CD4-positive, alpha-beta T cell treated with Interleukin-21 for 1 hour (primary cell): ENCODE data around the gene TMEM181.
"Not testable (repeated sequence)": the region's sequence is repeated elsewhere in the genome, so short reads cannot be mapped to it uniquely, and the experiment has no call there.

ENCODE experiments used
- DNase-seq: peaks from one replicate; pipeline ENCODE4 v3.0.0-alpha.2; 2020

The TMEM181 gene

DNA sequence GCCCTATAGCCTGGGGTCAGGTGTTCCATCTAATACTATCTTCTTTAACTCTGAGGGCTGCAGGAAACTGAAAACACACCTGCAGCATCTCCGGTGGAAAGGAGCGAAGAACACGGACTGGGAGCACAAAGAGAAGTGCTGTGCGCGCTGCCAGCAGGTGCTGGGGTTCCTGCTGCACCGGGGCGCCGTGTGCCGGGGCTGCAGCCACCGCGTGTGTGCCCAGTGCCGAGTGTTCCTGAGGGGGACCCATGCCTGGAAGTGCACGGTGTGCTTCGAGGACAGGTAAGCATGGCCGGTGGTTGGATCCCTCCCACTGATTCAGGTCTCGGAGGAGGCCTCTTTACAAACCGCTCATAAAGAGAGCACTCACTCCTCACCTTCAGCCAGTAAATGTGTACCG, 105.4 kb downstream of the TMEM181 start:
- DNase-seq = no peak

GRCh38 chr6:158666628-158667359, 106.9 kb downstream of the TMEM181 start:
- no peak for DNase-seq

DNA sequence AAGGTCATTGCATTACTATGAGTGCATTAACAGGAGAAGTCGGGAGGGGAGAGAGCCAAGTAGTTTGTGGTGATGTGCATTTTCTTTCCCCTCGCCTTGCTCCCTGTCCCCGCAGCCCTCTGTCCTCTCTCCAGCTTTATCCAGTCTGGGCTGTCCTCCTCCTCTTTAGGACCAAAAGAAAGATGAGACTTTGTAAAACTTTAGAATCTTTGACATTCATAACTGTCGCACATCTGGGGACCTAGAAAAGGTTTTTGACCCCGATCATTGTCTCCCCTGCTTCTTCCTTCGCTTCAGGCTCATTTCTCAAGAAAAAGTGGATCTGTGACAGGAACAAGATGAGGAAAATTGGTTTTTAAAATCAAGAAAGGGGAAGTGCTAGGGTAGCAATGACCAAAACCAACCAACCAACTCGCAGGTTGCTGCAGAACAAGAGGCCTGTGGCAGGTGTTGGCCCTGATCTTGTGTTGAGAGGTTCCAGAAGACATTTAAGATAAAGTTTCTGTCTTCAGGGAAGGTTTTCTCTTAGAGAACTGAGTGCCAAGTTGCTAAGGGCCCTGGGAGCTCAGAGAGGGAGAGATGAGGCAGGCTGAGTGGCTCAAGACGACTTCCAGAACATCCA, 107.6 kb downstream of the TMEM181 start:
- no peak for DNase-seq

DNA sequence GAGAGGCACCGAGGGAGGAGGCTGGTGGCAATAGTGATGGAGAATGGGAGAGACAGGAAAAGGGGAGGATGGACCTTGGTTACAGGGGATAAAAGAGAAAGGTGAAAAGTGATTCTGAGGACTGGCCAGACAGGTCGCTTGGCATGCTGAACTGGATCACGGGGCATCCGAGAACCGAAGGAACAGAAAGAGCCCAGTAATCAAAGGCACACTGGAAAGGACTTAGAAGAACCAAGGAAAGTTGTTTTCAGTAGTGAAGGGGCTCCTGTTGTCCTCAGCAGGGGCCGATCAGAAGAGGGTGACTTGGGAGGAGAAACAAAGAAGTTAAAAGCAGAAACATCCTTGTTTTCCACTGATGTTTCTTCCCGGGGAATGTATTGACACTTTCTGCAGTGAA, 108.8 kb downstream of the TMEM181 start:
- DNase-seq = no peak

DNA sequence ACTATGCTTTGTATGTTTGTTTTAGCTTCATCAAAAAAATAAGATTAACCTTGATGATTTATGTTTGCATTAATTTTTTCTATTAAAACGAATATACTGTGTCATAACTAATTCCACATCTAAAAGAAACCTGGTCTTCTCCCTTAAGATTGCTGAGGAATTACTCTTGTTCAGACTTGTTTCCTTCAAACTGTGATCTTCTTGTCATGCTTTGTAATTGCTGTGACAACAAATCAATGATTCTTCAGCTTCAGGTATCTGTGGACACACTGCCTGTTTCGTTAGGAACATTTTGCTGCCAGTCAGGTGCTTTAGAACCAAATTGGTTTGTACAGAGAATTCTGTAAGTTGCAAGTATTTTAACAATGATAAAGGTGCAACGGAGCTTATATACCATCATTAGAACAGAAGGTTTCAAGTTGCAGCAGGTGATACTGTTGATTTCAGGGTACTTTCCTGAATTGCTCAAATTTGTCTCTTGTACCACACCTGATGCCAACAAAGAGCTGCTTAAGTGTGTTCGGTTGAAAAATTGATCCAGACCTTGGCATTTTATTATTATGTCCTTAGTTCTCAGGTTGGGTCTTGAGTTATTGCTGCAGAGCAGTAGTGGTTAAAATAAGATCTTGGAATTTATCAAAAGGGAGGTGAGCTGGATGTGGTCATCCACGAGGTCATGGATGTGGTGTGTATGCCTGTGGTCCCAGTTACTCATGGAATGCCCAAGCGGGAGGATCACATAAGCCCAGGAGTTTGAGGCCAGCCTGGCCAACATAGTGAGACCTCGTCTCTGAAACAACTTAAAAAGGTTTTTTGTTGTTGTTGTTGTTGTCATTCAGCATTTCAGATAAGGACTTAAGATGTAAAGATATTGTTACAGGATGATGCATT, 109.5 kb downstream of the TMEM181 start:
- DNase-seq = no peak

GRCh38 chr6:158672119-158672518, 112.2 kb downstream of the TMEM181 start:
- DNase-seq = not testable (repeated sequence)

DNA sequence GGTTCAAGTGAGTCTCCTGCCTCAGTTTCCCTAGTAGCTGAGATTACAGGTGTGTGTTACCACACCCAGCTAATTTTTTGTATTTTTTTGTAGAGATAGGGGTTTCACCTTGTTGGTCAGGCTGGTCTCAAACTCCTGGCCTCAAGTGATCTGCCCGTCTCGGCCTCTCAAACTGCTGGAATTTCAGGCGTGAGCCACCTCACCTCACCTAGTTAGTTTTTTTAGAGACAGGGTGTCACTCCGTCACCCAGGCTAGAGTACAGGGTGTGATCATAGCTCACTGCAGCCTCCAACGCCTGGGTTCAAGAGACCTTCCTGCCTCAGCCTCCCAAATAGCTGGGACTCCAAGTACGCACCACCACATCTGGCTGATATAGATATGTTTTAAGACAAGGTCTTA, 112.8 kb downstream of the TMEM181 start:
- DNase-seq = no peak

DNA sequence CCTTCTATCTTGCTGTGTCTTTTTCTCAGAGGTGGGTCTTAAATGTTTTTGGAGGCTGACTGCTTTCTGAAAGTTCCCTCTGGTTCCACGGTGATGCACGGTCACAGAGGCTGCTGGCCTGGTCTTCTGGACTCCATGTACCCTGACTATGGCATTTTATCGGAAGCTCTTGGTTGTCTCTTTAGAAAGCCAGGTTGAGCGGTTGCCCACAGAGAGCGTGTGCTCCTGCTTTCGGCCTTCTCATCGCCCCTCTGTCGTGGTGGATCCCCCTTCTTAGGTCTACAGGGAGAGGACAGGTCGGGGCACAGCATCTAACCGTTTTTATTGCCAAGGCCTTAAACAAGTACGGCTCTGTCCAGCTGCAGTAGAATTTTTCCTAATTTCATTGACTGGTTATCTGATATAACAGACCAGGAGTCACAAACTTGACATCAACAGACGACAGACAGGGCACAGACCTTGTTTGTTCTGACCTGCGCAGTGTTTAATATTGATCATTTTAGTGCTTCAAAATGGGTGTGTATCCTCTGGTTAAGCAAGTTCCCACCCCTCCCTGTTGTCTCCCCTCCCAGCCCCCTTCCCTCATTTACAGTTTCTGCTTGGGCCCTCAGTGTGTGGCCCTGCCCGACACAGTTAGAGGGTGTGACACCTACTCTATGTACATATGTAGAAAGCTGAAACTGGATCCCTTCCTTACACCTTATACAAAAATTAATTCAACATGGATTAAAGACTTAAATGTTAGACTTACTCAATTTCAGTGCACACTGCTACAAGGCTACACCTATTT, 114.6 kb downstream of the TMEM181 start:
- DNase-seq = no peak

DNA sequence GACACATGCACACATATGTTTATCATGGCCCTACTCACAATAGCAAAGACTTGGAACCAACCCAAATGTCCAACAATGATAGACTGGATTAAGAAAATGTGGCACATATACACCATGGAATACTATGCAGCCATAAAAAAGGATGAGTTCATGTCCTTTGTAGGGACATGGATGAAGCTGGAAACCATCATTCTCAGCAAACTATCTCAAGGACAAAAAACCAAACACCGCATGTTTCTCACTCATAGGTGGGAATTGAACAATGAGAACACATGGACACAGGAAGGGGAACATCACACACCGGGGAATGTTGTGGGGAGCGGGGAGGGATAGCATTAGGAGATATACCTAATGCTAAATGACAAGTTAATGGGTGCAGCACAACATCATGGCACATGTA, 117.2 kb downstream of the TMEM181 start:
- DNase-seq = not testable (repeated sequence)

DNA sequence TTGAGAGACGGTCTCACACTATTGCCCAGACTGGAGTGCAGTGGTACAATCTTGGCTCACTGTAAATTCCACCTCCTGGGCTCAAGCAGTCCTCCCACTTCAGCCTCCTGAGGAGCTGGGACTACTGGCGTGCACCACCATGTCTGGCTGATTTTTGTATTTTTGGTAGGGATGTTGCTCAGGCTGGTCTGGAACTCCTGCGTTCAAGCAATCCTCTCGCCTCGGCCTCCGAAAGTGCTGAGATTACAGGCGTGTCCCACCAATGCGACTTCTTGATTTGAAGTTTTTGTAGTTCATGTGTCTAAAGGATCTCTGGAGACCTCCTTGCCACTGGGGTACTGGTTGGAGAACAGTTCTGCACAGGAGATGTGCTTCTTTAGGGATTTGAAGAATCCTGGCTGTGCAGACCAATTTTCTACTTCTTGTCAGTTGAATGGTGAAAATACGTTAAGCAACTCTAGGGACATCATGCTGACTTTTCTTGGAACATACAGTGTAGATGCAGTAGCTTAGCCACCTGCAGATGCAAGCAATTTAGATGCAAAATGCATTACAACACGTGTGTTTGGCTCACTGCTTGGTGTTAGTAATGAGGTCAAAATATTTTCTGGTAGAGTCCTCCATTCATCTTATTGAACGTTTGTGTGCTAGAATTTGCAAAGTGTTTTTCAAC, 118.2 kb downstream of the TMEM181 start:
- no peak for DNase-seq

DNA sequence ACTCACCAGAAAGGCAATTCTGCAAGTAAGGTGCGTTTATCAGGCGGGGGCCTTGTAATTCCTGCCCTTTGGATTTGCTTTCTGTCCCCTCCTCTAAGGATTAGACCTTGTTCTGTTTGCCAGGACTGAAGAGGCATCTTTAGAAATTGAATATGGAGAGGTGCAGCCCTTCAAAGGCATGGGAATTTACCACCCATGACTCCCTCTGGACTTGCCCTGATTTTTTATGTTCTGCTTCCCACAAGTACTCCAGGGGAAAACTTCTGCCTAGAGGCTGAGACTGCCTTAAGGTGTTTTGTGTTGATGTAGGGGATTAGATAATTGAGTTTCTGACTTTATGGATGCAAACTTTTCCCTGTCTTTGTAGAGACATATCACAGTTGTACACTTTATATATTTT, 120.1 kb downstream of the TMEM181 start:
- no peak for DNase-seq

- no peak for DNase-seq
Measured at GRCh38 chr6:158680481-158680880, 120.6 kb downstream of the TMEM181 start.

GRCh38 chr6:158684311-158684710, 124.4 kb downstream of the TMEM181 start:
- no peak for DNase-seq

GRCh38 chr6:158684745-158685324, 124.9 kb downstream of the TMEM181 start:
- no peak for DNase-seq
